Measurements from ENCODE around the gene PKD1.
"Not testable (repeated sequence)": the region's sequence is repeated elsewhere in the genome, so short reads cannot be mapped to it uniquely, and the experiment has no call there.

Gene PKD1

DNA sequence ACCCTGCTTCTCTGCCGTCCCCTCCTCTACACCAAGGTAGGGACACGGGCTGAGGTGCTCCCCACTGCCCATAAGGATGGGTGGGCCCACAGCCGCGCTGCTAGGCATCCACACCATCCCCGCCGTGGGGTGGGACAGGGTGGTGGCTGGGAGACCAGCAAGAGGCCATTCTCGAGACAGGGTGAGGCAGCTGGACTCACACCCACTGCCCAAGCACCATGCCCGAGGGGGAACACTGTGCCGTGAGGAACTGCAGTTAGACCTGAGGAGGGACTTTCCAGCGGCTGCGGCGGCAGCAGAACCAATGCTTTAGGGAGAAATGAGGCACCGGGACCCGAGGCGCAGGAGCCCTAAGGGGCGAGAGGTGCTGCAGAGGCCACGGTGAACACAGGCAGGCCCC lies 13.3 kb downstream of the PKD1 start:
- DNase-seq (ENCODE audit: low read depth): no peak
- no peak overlapping the region for H3K4me3 ChIP-seq (ENCODE audit: low read depth, low read length)
- no peak for TF ChIP-seq CTCF (IDR thresholded peaks at IDR 0.05; ENCODE audit: insufficient read depth, low read depth, low read length, missing control alignments)

DNA sequence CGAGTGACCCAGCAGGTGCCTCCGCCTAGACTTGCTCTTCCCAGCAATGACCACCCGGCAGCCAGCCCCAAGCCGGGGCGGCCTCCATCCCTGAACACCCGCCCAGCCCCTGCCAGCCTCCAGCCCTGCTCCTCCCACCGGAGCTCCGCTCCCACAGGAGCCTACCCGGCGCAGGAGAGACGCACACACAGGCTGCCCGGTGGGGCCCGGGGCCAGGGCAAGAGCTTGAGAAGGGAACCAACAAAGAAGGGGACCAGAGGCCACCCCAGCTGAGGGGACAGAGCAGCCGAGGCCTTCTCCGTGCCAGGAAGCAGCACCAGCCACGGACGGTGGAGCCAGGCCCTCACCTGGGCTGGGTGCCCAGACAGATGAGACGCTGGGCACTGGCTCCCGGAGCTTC lies 13.8 kb downstream of the PKD1 start:
- H3K4me3 ChIP-seq (ENCODE audit: low read depth, low read length): no peak overlapping the region
- no peak for DNase-seq (ENCODE audit: low read depth)
- TF ChIP-seq CTCF (IDR thresholded peaks at IDR 0.05; ENCODE audit: insufficient read depth, low read depth, low read length, missing control alignments): no peak

DNA sequence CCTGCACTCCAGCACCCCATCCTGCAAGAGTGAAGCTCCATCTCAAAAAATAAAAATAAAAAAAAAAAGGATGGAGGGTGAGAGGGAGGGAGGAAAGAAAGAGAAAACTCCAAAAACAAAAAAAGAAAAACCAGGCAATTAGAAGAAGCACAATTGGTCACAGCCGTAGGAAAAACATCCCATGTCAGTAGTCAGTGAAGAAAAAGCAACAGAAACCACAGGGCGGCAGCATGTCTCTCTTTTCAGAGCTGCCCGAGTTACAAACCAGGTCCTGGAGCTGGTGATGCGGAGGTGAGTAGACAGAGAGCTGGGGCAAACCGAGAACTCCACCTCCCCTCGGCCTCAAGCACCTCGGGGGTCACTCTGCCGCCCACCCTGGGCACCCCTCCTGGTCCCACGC lies 14.4 kb downstream of the PKD1 start:
- peak; percentile 22 for TF ChIP-seq CTCF (IDR thresholded peaks at IDR 0.05; ENCODE audit: insufficient read depth, low read depth, low read length, missing control alignments)
- not testable (repeated sequence) for H3K4me3 ChIP-seq (ENCODE audit: low read depth, low read length)
- peak; percentile 41 for DNase-seq (ENCODE audit: low read depth)

DNA sequence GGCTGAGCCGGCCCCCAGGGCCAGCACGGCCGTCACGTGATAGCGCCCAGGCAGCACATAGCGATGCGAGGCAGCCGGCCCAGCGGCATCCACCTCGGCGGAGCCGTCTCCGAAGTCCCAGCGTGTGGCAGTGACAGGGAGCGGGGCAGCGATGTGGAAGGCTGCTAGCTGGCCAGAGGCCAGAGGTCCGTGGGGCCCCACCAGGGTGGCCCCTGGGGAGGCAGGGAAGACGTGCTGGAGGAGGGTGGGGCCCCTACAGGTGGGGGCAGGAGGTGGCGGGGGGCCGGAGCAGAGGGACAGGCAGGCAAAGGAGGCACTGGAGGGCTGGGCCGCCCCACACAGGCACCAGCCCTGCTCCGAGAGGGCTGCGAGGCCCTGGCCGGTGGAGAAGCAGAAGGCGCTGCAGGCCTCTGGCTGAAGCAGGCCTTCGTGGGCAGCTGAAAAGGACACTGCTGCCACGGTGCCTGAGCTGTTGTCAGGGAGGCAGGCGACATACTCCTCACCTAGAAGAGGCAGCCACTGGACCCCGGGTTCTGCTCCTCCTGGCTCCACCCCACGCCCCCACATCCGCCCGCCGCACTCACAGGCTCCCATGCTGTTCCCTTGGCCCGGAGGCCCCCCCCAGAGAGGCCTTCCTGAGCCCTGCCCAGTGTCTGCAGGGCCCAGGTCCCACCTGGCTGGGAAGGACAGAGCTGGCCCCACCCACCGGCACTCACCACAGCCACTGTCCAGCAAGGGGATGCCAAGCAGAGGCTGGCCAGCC lies 17.6 kb downstream of the PKD1 start:
- not testable (repeated sequence) for H3K4me3 ChIP-seq (ENCODE audit: low read depth, low read length); DNase-seq (ENCODE audit: low read depth)

DNA sequence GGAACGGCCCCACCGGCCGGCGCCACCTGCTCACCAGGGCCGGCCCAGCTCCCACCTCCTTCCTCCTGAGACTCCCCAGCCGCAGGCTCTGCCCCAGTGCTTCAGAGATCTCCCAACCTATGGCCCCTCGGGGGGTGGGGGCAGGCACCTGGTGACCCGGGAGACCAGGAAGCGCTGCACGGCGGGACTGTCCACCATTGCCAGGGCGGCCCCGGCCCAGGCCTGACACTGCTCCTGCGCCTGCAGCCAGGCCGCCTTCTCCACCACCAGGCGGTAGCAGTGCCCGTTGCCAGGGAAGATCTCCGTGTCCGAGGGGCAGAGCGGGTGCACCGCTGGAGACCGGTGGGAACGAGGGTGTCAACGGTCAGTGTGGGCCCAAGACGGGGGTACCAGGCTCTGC lies 18.4 kb downstream of the PKD1 start:
- H3K4me3 ChIP-seq (ENCODE audit: low read depth, low read length); DNase-seq (ENCODE audit: low read depth): not testable (repeated sequence)

- not testable (repeated sequence) for DNase-seq (ENCODE audit: low read depth); H3K4me3 ChIP-seq (ENCODE audit: low read depth, low read length)
Observed at GRCh38 chr16:2116428-2116827, 19.3 kb downstream of the PKD1 start.

- DNase-seq (ENCODE audit: low read depth): no peak
- TF ChIP-seq CTCF (IDR thresholded peaks at IDR 0.05; ENCODE audit: insufficient read depth, low read depth, low read length, missing control alignments): no peak
Observed at GRCh38 chr16:2115591-2115973, 20.1 kb downstream of the PKD1 start.

DNA sequence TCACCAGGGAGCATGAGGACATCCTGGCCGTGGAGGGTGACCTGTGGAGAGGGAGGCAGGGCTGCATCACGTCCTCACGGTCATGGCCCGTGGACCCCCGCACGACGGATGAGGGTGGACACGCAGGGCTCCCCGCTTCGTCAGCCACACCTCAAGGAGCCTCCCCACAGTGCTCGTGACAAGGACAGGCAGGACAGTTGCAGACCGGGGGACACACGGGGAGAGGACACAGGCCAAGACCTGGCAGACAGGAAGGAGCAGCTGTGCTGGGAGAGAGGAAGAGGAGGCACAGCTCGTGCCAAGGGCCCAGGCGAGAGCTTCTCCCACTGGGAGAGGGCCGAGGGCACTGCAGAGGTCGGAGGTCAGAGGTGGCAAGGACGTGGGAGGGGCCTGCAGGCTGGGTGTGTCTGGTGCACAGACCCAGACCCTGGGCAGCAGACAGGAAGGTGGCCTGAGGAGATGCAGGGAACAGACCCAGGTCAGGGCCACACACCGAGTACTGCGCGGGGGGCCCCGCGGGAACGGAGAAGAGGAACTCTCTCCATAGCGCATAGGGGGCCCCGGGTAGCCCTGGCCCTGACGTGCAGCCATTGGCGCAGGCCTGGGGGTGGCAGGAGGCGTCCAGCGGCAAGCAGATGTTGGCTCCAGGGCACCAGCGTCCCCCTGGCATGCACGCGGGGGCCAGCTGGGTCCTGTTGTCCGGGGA lies 20.7 kb downstream of the PKD1 start:
- not testable (repeated sequence) for H3K4me3 ChIP-seq (ENCODE audit: low read depth, low read length); DNase-seq (ENCODE audit: low read depth)

More at GRCh38 chr16:2115591-2115973, 20.1 kb downstream of the PKD1 start:
- no peak overlapping the region for H3K4me3 ChIP-seq (ENCODE audit: low read depth, low read length)

DNA sequence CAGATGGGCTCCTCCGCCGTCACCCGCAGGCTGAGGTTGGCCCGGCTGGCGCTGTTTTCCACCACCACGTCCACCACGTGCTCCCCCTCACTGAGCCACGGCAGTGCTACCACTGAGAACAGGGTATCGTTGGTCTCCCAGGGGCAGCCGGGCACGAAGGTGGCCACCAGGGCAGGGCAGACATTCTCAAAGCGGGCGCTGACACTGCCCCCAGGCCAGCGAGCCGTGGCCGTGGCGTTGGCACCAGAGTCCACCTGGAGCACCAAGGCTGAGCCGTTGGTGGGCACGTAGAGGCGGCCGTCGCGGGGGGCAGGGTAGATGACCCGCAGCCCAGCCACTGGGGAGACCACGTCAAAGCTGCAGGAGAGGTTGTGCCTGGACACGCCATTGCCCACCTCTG lies 21.5 kb downstream of the PKD1 start:
- H3K4me3 ChIP-seq (ENCODE audit: low read depth, low read length); DNase-seq (ENCODE audit: low read depth): not testable (repeated sequence)

- DNase-seq (ENCODE audit: low read depth); H3K4me3 ChIP-seq (ENCODE audit: low read depth, low read length): not testable (repeated sequence)
Observed at GRCh38 chr16:2112539-2113106, 23.1 kb downstream of the PKD1 start.

DNA sequence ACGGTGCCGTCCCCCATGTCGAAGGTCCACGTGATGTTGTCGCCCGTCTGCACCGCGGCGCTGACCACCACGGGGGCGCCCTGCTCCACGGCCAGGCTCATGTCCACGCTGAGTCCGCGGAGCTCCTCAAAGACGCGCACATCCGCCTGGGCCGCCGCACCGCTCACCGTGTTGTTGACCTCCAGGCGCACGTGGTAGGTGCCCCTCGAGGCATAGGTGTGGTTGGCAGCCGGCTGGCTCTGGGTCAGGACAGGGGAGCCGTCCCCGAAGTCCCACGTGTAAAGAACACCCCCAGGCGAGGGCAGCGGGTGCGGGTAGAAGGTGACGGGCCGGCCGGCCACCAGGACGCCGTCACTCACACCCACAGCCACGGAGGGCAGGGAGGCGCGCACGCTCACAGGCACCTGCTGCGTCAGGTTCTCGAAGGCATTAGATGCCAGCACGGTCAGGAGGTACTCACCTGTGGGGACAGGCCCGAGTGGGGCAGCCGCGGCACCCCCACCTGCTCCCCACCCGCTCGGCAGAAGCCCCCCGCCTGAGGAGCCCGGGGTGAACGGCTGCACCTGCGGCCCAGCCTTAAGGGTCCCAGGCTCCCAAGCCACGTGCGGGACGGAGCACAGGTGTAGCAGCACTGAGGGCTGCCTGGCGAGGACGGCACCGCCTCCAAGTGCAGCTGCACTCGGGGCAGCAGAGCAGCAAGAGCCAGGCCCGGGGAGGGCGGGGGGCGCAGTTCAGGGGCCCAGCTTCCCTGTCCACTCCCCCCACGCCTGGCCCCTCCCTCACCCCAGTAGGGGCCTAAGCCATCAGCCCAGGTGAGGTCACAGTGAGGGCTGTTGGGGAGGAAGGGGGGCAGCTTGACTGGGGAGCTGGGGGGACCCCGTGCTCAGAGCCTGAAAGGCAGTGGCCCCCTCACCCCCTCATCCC lies 24.0 kb downstream of the PKD1 start:
- DNase-seq (ENCODE audit: low read depth); H3K4me3 ChIP-seq (ENCODE audit: low read depth, low read length): not testable (repeated sequence)

GRCh38 chr16:2111009-2111353 lies 24.7 kb downstream of the PKD1 start:
- H3K4me3 ChIP-seq (ENCODE audit: low read depth, low read length); DNase-seq (ENCODE audit: low read depth): not testable (repeated sequence)

GRCh38 chr16:2110332-2111008 lies 25.2 kb downstream of the PKD1 start:
- not testable (repeated sequence) for DNase-seq (ENCODE audit: low read depth); H3K4me3 ChIP-seq (ENCODE audit: low read depth, low read length)
